ENCODE results near the gene EYA4.

Gene EYA4

DNA sequence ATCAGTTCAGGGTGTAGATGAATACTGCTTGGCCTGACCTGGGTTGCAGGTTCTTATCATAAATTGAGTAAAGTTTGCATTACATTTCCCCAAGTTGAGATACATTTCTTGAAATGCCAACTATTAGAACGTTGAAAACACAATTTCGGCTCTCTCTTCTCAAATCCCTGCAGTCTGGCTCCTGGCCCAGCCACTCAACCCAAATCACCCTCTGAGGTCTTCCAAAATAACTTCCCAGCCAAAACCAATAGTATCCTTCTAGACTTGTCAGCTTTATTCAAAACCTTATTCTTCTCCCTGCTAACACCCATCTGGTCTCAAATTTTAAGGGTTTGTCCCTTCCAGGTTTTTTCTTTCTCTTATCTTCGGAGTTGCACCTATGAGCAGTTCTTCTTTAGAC, 263.6 kb downstream of the EYA4 start:
- Histone ChIP-seq H3K27ac (ENCODE audit: low read depth, low read length, severe bottlenecking) (no peak overlapping the region), H3K9me3 (ENCODE audit: control insufficient read depth, low read length) (no peaks in the 10 kb centered on the region), H3K36me3 (ENCODE audit: control insufficient read depth, insufficient read depth, low read length) (no peaks in the 10 kb centered on the region), H3K4me1 (ENCODE audit: control insufficient read depth, insufficient read depth, low read length, poor library complexity, severe bottlenecking) (no peaks in the 10 kb centered on the region), H3K4me3 (ENCODE audit: extremely low read depth, insufficient read depth, low read length, poor library complexity, severe bottlenecking) (no peak overlapping the region)
- 95 to 100% methylated on average over 3 of the region's 3 CpGs for WGBS, 2 experiments (ENCODE audit: insufficient coverage in 2 of 2)

DNA sequence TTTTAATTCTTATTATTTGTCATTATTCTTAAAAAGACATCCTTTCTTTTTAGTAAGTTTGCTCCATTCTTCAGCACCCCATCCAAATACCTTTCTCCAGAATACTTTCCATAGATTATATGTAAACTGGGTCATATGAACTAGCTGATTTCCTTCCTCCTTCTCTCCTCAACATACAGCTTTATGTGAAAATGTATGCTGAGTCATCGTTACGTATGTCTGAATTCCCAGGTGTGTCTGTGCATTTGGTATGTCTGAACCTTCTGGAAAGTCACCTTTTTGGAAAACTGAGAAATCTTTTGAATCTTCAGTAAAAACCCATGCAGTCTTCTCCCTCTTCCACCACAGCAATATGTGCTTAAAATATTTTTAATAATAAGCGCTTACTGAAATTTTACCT, 264.5 kb downstream of the EYA4 start:
- Histone ChIP-seq H3K4me3 (ENCODE audit: extremely low read depth, insufficient read depth, low read length, poor library complexity, severe bottlenecking) (no peak overlapping the region), H3K4me1 (ENCODE audit: control insufficient read depth, insufficient read depth, low read length, poor library complexity, severe bottlenecking) (no peaks in the 10 kb centered on the region), H3K9me3 (ENCODE audit: control insufficient read depth, low read length) (no peaks in the 10 kb centered on the region), H3K27ac (ENCODE audit: low read depth, low read length, severe bottlenecking) (no peak overlapping the region), H3K36me3 (ENCODE audit: control insufficient read depth, insufficient read depth, low read length) (no peaks in the 10 kb centered on the region)
- WGBS, 2 experiments (ENCODE audit: insufficient coverage in 2 of 2): no CpG with 5 or more reads among the region's 3 CpGs

DNA sequence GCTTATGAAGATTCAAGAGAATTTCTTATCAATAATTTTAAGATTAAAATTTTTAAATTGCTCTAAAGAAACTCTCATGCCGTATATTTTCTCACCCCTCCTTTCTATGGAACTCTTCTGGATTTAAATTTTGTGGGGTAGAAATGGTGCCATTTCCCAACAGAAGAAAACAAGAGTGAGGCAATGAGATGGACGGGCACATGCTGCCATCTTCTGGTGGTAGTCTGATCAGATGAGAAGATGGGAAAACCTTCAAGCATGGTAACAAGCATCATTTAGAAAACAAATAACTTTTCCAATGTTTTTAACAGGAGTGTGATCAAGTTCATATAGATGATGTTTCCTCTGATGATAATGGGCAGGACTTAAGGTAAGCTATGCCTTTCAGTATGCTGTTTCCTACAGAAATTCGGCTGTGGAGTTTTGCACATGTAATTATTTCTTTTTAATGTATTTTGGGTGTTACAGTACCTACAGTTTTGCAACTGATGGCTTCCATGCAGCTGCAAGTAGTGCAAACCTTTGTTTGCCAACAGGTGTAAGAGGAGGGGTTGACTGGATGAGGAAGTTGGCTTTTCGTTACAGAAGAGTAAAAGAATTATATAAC, 271.4 kb downstream of the EYA4 start:
- Histone ChIP-seq H3K4me1 (ENCODE audit: control insufficient read depth, insufficient read depth, low read length, poor library complexity, severe bottlenecking) (no peaks in the 10 kb centered on the region), H3K36me3 (ENCODE audit: control insufficient read depth, insufficient read depth, low read length) (no peaks in the 10 kb centered on the region), H3K9me3 (ENCODE audit: control insufficient read depth, low read length) (no peaks in the 10 kb centered on the region), H3K27ac (ENCODE audit: low read depth, low read length, severe bottlenecking) (no peak overlapping the region), H3K4me3 (ENCODE audit: extremely low read depth, insufficient read depth, low read length, poor library complexity, severe bottlenecking) (no peak overlapping the region)
- 20 to 40% methylated on average over 1 of the region's 4 CpGs for WGBS, 2 experiments (ENCODE audit: insufficient coverage in 2 of 2)

DNA sequence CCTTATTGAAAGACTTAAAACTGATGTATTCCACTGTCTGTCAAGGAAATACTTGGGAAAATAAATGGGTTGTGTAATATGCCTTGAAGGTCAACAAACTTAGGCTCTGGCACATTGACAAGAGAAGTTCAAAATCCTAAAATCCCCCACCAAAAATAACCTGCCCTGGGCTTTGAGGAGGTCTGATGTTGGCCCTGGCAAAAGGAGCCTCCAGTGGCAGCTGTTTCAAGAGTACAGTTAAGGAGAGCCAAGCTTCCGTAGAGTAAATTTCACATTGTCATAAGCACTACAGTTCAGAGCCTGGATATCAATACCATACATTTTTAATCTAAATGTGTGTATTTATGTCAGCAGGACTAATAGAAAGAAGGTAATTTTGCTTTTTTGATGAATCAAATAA, 282.7 kb downstream of the EYA4 start:
- Histone ChIP-seq H3K9me3 (ENCODE audit: control insufficient read depth, low read length) (no peaks in the 10 kb centered on the region), H3K36me3 (ENCODE audit: control insufficient read depth, insufficient read depth, low read length) (no peaks in the 10 kb centered on the region), H3K27ac (ENCODE audit: low read depth, low read length, severe bottlenecking) (no peak overlapping the region), H3K4me3 (ENCODE audit: extremely low read depth, insufficient read depth, low read length, poor library complexity, severe bottlenecking) (no peak overlapping the region), H3K4me1 (ENCODE audit: control insufficient read depth, insufficient read depth, low read length, poor library complexity, severe bottlenecking) (no peaks in the 10 kb centered on the region)
- WGBS, 2 experiments (ENCODE audit: insufficient coverage in 2 of 2): no CpG with 5 or more reads among the region's 1 CpG

DNA sequence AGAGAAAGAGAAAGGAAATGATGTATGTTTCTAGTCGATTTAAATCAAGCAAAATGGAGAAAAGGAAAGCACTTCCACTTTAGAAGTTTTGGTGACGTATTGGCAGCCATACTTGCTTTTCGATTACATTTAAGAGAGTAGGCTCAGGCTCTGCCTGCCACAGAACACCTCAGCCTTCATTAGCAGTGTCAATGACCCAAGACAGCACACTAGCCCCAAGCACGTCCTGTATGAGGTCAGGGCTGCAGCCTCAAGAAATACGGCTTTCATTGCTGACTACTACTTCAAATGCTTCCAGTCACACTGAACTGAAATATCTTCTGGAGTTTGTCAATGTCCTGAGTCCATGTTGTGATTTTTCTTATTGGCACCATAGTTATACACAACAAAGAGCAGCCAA, 285.3 kb downstream of the EYA4 start:
- no peak overlapping the region for H3K27ac ChIP-seq (ENCODE audit: low read depth, low read length, severe bottlenecking)
- H3K4me1 ChIP-seq (ENCODE audit: control insufficient read depth, insufficient read depth, low read length, poor library complexity, severe bottlenecking): no peaks in the 10 kb centered on the region
- WGBS, 2 experiments (ENCODE audit: insufficient coverage in 2 of 2): 89 to 94% methylated on average over 4 to 5 of the region's 5 CpGs
- no peak overlapping the region for H3K4me3 ChIP-seq (ENCODE audit: extremely low read depth, insufficient read depth, low read length, poor library complexity, severe bottlenecking)
- no peaks in the 10 kb centered on the region for H3K36me3 ChIP-seq (ENCODE audit: control insufficient read depth, insufficient read depth, low read length)
- H3K9me3 ChIP-seq (ENCODE audit: control insufficient read depth, low read length): no peaks in the 10 kb centered on the region

DNA sequence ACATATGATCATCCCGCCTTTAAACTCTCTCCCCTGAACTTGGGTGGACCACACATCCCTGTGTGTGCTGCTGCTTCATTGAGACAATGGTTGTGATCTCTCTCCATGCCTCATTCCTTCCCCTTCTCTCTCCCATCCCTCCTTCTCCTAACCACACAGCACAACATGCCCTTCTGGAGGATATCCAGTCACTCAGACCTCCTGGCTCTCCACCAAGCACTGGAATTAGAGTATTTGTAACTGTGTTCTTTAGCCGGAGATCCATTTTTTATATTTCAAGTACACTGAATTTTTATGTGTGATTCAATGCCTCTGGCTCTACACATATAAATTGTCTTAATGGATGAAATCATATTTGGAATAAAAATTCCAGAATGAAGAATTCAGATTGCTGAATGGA, 287.4 kb downstream of the EYA4 start:
- H3K9me3 ChIP-seq (ENCODE audit: control insufficient read depth, low read length): no peaks in the 10 kb centered on the region
- H3K36me3 ChIP-seq (ENCODE audit: control insufficient read depth, insufficient read depth, low read length): no peaks in the 10 kb centered on the region
- H3K4me1 ChIP-seq (ENCODE audit: control insufficient read depth, insufficient read depth, low read length, poor library complexity, severe bottlenecking): no peaks in the 10 kb centered on the region
- 75 to 100% methylated on average over 1 of the region's 2 CpGs for WGBS, 2 experiments (ENCODE audit: insufficient coverage in 2 of 2)
- H3K27ac ChIP-seq (ENCODE audit: low read depth, low read length, severe bottlenecking): no peak overlapping the region
- no peak overlapping the region for H3K4me3 ChIP-seq (ENCODE audit: extremely low read depth, insufficient read depth, low read length, poor library complexity, severe bottlenecking)

DNA sequence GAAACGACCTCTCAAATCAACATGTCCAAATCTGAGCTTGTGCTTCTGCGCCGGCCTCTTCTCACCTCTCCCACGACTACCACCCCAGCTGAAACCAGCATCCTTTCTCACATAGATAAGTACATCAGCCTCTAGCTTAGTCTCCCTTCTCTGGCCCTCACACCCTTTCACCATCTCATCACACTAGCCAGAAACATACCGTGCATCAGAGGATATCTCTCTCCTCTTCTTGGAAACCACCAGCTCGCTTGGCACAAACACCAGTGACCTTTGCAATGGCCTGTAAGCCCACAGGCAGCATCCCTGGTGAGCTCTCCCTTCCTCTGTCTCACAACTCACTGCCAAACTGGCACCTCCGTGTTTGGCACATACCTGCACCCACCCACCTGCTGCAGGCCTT, 291.8 kb downstream of the EYA4 start:
- no peak overlapping the region for H3K4me3 ChIP-seq (ENCODE audit: extremely low read depth, insufficient read depth, low read length, poor library complexity, severe bottlenecking)
- WGBS, 2 experiments (ENCODE audit: insufficient coverage in 2 of 2): 76 to 79% methylated on average over 6 to 7 of the region's 7 CpGs
- no peak overlapping the region for H3K27ac ChIP-seq (ENCODE audit: low read depth, low read length, severe bottlenecking)
- H3K9me3 ChIP-seq (ENCODE audit: control insufficient read depth, low read length): no peaks in the 10 kb centered on the region
- H3K4me1 ChIP-seq (ENCODE audit: control insufficient read depth, insufficient read depth, low read length, poor library complexity, severe bottlenecking): no peaks in the 10 kb centered on the region
- H3K36me3 ChIP-seq (ENCODE audit: control insufficient read depth, insufficient read depth, low read length): no peaks in the 10 kb centered on the region

DNA sequence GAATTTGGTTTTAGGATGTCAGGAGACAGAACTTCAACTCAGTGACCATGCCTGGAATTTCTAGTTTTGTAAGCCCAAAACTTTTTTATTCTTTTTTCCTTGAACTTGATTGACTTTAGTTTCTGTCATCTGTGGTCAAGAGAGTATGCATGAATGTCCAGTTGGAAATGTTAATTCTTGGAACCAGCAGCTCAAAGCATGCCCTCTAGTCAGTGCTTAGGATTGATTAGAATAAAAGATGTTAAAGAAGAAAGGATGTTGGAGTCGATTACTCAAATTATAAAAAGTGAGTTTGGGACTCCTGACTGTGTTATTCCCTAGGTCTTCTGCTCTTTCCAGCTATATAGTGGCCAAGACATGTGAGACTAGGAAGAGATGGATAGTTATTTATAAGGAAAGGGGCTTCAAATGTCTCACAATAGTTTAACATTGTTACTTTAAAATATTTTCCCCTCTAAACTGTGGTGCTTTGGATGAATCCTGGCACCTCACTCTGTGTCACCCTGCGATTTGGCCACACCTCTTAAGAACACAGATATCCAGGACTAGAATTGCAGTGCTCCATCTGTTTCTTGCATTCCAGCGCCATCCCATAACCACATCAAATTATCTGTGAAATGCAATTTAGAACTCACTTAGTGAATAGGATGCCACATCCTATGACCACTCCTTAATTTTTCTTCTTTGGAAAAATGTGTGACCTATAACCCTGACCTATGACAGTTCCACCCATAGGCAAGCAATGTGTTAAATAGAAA, 298.5 kb downstream of the EYA4 start:
- Histone ChIP-seq H3K4me3 (ENCODE audit: extremely low read depth, insufficient read depth, low read length, poor library complexity, severe bottlenecking) (no peak overlapping the region), H3K9me3 (ENCODE audit: control insufficient read depth, low read length) (no peaks in the 10 kb centered on the region), H3K27ac (ENCODE audit: low read depth, low read length, severe bottlenecking) (no peak overlapping the region), H3K4me1 (ENCODE audit: control insufficient read depth, insufficient read depth, low read length, poor library complexity, severe bottlenecking) (no peaks in the 10 kb centered on the region), H3K36me3 (ENCODE audit: control insufficient read depth, insufficient read depth, low read length) (no peaks in the 10 kb centered on the region)
- 73 to 94% methylated on average over 2 to 3 of the region's 3 CpGs for WGBS, 2 experiments (ENCODE audit: insufficient coverage in 2 of 2)

DNA sequence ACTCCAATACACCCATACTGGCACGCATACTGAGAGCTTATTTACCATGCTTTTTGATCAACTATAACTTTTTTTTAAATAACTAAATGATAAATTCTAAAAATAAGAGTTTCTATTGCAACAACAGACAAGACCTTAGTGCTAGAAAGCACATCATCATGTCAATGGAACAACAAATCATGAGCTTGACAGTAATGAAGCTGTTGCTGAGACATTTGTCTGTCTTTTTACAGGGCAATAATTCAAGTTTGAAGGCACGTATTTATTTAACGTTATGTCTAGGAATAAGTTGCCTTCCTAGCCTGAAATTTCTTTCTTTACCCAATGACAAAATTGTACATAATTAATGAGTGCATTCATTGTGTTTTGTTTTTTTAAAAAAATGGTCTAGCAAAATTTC, 299.2 kb downstream of the EYA4 start:
- H3K4me1 ChIP-seq (ENCODE audit: control insufficient read depth, insufficient read depth, low read length, poor library complexity, severe bottlenecking): no peaks in the 10 kb centered on the region
- H3K4me3 ChIP-seq (ENCODE audit: extremely low read depth, insufficient read depth, low read length, poor library complexity, severe bottlenecking): no peak overlapping the region
- no CpG with 5 or more reads among the region's 3 CpGs for WGBS, 2 experiments (ENCODE audit: insufficient coverage in 2 of 2)
- no peak overlapping the region for H3K27ac ChIP-seq (ENCODE audit: low read depth, low read length, severe bottlenecking)
- no peaks in the 10 kb centered on the region for H3K36me3 ChIP-seq (ENCODE audit: control insufficient read depth, insufficient read depth, low read length)
- no peaks in the 10 kb centered on the region for H3K9me3 ChIP-seq (ENCODE audit: control insufficient read depth, low read length)

DNA sequence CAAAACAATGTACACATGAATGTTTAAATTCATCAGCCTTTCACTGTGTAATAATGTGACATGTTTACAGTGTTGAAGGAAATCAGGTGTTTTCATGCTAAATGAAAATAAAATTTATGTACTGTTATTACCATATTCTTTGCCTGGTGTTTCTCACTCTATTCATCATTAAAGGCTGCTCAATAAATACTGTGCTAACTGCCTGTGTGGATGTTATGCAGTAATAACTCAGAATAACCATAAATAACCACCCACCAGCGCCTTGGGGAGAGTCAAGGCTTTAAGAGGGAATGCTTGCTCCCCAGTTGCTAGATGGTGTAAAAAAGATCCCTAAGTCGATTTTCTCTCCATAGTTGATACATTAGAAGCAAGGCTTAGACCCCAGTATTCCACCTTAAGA, 299.9 kb downstream of the EYA4 start:
- 80% methylated on average over 1 of the region's 2 CpGs; no CpG with 5 or more reads in 1 of the 2 experiments for WGBS, 2 experiments (ENCODE audit: insufficient coverage in 2 of 2)
- no peak overlapping the region for H3K4me3 ChIP-seq (ENCODE audit: extremely low read depth, insufficient read depth, low read length, poor library complexity, severe bottlenecking)

DNA sequence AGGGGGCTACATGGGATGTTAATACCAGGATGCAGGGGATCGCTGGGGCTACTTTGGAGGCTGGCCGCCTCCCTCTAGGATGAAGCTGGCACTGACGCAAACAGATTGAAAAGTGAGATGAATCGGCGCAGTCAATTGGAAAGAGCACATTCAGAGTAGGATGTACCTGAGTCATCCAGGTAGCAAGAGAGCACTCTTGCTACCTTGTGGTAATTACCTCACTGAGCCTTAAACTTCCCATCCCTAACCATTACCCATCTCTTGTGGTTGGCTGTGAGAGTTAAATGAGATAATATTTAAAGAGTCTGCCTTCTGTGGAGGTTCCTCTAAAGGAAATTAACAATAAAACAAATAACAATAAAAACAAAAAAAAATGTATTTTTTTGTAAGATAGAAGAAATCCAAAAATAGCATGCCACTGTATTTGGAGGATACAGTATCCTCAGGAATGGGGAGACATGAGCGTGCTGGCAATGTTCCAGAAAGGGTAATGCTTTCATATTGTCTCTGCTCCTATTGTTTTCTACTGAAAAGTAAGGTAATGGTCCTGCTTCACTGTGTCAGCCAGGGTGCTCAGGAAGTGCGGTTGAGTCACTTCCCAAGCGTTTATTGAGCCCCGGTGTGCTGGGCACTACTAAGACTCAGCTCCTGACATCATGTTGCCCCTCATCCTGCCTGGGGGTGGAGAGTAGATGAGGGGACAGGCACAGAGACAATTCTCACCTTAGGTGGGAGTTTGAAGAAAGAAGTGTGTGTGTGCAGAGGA, 301.1 kb downstream of the EYA4 start:
- 94 to 95% methylated on average over 6 to 7 of the region's 9 CpGs for WGBS, 2 experiments (ENCODE audit: insufficient coverage in 2 of 2)
- H3K9me3 ChIP-seq (ENCODE audit: control insufficient read depth, low read length): no peaks in the 10 kb centered on the region
- H3K4me3 ChIP-seq (ENCODE audit: extremely low read depth, insufficient read depth, low read length, poor library complexity, severe bottlenecking): no peak overlapping the region
- no peak overlapping the region for H3K27ac ChIP-seq (ENCODE audit: low read depth, low read length, severe bottlenecking)
- H3K4me1 ChIP-seq (ENCODE audit: control insufficient read depth, insufficient read depth, low read length, poor library complexity, severe bottlenecking): no peaks in the 10 kb centered on the region
- H3K36me3 ChIP-seq (ENCODE audit: control insufficient read depth, insufficient read depth, low read length): no peaks in the 10 kb centered on the region

More for the DNA sequence above, 299.9 kb downstream of the EYA4 start:
- Histone ChIP-seq H3K4me1 (ENCODE audit: control insufficient read depth, insufficient read depth, low read length, poor library complexity, severe bottlenecking) (no peaks in the 10 kb centered on the region), H3K27ac (ENCODE audit: low read depth, low read length, severe bottlenecking) (no peak overlapping the region), H3K9me3 (ENCODE audit: control insufficient read depth, low read length) (no peaks in the 10 kb centered on the region), H3K36me3 (ENCODE audit: control insufficient read depth, insufficient read depth, low read length) (no peaks in the 10 kb centered on the region)
